Inferior parietal cortex (tissue), 1 donor: Measurements from ENCODE around the gene RFX4.

Experiments used
- DNase-seq: peaks from one replicate; pipeline ENCODE4 v3.0.0-alpha.2; 2016; ENCODE audit errors: extremely low spot score

Gene RFX4

DNA sequence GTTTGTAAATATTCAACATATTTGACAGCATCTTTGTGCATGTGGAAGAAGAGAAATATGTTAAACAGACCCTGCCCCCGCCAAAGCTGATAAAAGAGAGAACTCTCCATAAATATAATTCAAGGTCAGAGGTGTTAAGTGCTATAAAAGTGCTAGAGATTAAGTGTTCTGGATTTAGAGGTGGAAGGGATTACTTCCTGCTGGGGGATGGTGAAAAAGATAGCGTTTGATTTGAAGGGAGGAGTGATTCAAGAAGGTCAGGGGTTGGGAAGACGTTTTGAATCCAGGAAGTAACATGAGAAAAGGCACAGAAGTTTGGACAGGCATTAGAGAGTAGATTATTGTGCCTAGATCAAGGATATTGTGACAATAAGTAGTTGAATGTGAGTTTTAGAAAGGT is 221.9 kb downstream of the RFX4 start:
- no peak for DNase-seq
